Measurements from ENCODE around the gene MGLL.

MGLL gene

GRCh38 chr3:127644641-127645370 lies 177.5 kb downstream of the MGLL start:
- DNase-seq: no peak

GRCh38 chr3:127640042-127640355 lies 182.3 kb downstream of the MGLL start:
- DNase-seq: no peak

GRCh38 chr3:127639173-127640041 lies 182.9 kb downstream of the MGLL start:
- no peak for DNase-seq

All from suppressor macrophage treated with lipopolysaccharide for 4 hours (primary cell).